ENCODE measurements around the gene CD209. TPM values are rescaled to one million over a fixed set of nuclear protein-coding genes. Genes with fewer than 3 reads are reported as not detected.

CD209 gene
- total RNA-seq, 1 experiment from 2014 or later, result not detected

GRCh38 chr19:7730286-7731217 is 16.8 kb downstream of the CD209 start:
- H3K27me3 Mint-ChIP-seq (ENCODE audit: insufficient read depth, unreplicated experiment), result peaks cover 28% of the 10 kb centered on the region
- no peak overlapping the region for H3K27ac Mint-ChIP-seq (ENCODE audit: unreplicated experiment)
- no peak overlapping the region for H3K4me3 Mint-ChIP-seq (ENCODE audit: unreplicated experiment)
- peaks cover 12% of the 10 kb centered on the region for H3K4me1 Mint-ChIP-seq (ENCODE audit: low read depth, unreplicated experiment)
- Histone ChIP-seq H3K27me3 (replicated peaks; ENCODE audit: control insufficient read depth, insufficient read depth, low read length) (no peaks in the 10 kb centered on the region), H3K4me3 (ENCODE audit: low read depth, low read length) (no peak overlapping the region), H3K4me1 (no peaks in the 10 kb centered on the region), H3K9me3 (no peaks in the 10 kb centered on the region), H3K36me3 (ENCODE audit: control insufficient read depth, insufficient read depth, low read length) (no peaks in the 10 kb centered on the region)
- POLR2A ChIA-PET, result no interaction called here
- CTCF ChIA-PET, result no interaction called here
- no TSS peak for BruUV-seq (replicated peaks)
- DNase-seq, result no peak
- H3K36me3 Mint-ChIP-seq (ENCODE audit: insufficient read depth, unreplicated experiment), result no peaks in the 10 kb centered on the region
- TF ChIP-seq, protein P1, sequence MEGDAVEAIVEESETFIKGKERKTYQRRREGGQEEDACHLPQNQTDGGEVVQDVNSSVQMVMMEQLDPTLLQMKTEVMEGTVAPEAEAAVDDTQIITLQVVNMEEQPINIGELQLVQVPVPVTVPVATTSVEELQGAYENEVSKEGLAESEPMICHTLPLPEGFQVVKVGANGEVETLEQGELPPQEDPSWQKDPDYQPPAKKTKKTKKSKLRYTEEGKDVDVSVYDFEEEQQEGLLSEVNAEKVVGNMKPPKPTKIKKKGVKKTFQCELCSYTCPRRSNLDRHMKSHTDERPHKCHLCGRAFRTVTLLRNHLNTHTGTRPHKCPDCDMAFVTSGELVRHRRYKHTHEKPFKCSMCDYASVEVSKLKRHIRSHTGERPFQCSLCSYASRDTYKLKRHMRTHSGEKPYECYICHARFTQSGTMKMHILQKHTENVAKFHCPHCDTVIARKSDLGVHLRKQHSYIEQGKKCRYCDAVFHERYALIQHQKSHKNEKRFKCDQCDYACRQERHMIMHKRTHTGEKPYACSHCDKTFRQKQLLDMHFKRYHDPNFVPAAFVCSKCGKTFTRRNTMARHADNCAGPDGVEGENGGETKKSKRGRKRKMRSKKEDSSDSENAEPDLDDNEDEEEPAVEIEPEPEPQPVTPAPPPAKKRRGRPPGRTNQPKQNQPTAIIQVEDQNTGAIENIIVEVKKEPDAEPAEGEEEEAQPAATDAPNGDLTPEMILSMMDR (IDR thresholded peaks at IDR 0.05; ENCODE audit: insufficient read depth in 1 of 2, low read depth in 1 of 2, low read length in 1 of 2, severe bottlenecking in 1 of 2, unreplicated experiment in 1 of 2), result no peak
- intact Hi-C loops (cut with micrococcal nuclease; ENCODE audit: unreplicated experiment), result no loop called here
- H3K9me3 Mint-ChIP-seq (ENCODE audit: unreplicated experiment), result peaks cover 9% of the 10 kb centered on the region

DNA sequence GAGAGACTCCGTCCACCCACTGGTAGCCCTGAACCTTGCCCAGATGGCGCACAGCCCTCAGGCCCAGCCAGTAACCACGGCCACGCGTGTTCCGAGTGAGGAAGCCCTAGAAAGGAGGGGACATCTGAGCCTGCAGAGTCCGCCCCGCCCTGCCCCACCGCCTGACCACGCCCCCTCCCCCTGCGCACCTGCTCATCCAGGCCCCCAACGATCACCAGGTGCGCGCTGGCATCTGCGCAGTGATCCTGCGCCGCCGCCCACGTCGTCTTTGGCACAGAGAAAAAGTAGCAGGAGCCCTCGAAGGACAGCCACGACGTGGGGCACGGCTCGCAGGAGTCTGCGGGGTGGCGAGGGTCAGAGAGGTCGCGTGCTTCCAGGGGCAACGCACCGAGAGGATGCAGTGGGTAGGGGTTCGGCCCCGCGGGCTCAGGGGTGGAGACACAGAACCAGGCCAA is 17.5 kb downstream of the CD209 start:
- no peak overlapping the region for H3K4me3 ChIP-seq (ENCODE audit: low read depth, low read length)
- H3K4me1 ChIP-seq, result no peaks in the 10 kb centered on the region
- no peaks in the 10 kb centered on the region for H3K36me3 ChIP-seq (ENCODE audit: control insufficient read depth, insufficient read depth, low read length)
- no TSS peak for BruUV-seq (replicated peaks)
- CTCF ChIA-PET, result no interaction called here
- H3K9me3 Mint-ChIP-seq (ENCODE audit: unreplicated experiment), result peaks cover 9% of the 10 kb centered on the region
- no peak overlapping the region for H3K4me3 Mint-ChIP-seq (ENCODE audit: unreplicated experiment)
- POLR2A ChIA-PET, result no interaction called here
- peaks cover 29% of the 10 kb centered on the region for H3K27me3 Mint-ChIP-seq (ENCODE audit: insufficient read depth, unreplicated experiment)
- no peaks in the 10 kb centered on the region for H3K27me3 ChIP-seq (replicated peaks; ENCODE audit: control insufficient read depth, insufficient read depth, low read length)
- peaks cover 12% of the 10 kb centered on the region for H3K4me1 Mint-ChIP-seq (ENCODE audit: low read depth, unreplicated experiment)
- intact Hi-C loops (cut with micrococcal nuclease; ENCODE audit: unreplicated experiment), result no loop called here
- no peaks in the 10 kb centered on the region for H3K36me3 Mint-ChIP-seq (ENCODE audit: insufficient read depth, unreplicated experiment)
- H3K9me3 ChIP-seq, result no peaks in the 10 kb centered on the region
- H3K27ac Mint-ChIP-seq (ENCODE audit: unreplicated experiment), result no peak overlapping the region
- no peak for DNase-seq
- TF ChIP-seq, protein P1 (IDR thresholded peaks at IDR 0.05; ENCODE audit: insufficient read depth in 1 of 2, low read depth in 1 of 2, low read length in 1 of 2, severe bottlenecking in 1 of 2, unreplicated experiment in 1 of 2), result no peak

DNA sequence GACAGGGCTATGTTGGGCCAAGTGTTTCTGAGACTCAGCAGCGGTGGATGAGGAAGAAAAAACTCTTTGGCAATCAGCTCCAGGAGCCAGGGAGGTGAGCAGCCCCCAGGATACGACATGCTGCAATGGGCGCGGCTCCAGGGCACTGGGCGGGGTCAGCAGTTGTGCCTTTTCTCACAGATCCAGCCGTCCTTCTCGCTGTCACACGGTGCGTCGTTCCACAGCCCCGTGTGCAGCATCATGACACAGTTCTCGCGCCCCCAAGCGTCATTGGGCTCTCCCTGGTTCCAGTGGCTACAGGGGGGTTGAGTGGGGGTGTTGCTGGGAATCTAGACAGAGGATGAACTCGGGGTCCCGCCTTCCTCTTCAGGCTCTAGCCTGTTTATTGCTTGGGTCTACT is 18.1 kb downstream of the CD209 start:
- Histone ChIP-seq H3K36me3 (ENCODE audit: control insufficient read depth, insufficient read depth, low read length) (no peaks in the 10 kb centered on the region), H3K27me3 (replicated peaks; ENCODE audit: control insufficient read depth, insufficient read depth, low read length) (no peaks in the 10 kb centered on the region), H3K4me3 (ENCODE audit: low read depth, low read length) (no peak overlapping the region), H3K9me3 (no peaks in the 10 kb centered on the region), H3K4me1 (no peaks in the 10 kb centered on the region)
- DNase-seq, result peak in 1 of 2 experiments; percentile 11
- ChIA-PET CTCF (no interaction called here), POLR2A (no interaction called here)
- peaks cover 8% of the 10 kb centered on the region for H3K4me1 Mint-ChIP-seq (ENCODE audit: low read depth, unreplicated experiment)
- TF ChIP-seq, protein P1 (IDR thresholded peaks at IDR 0.05; ENCODE audit: insufficient read depth in 1 of 2, low read depth in 1 of 2, low read length in 1 of 2, severe bottlenecking in 1 of 2, unreplicated experiment in 1 of 2), result no peak
- no TSS peak for BruUV-seq (replicated peaks)
- peaks cover 26% of the 10 kb centered on the region for H3K27me3 Mint-ChIP-seq (ENCODE audit: insufficient read depth, unreplicated experiment)
- no peak overlapping the region for H3K4me3 Mint-ChIP-seq (ENCODE audit: unreplicated experiment)
- no peak overlapping the region for H3K27ac Mint-ChIP-seq (ENCODE audit: unreplicated experiment)
- no peaks in the 10 kb centered on the region for H3K36me3 Mint-ChIP-seq (ENCODE audit: insufficient read depth, unreplicated experiment)
- H3K9me3 Mint-ChIP-seq (ENCODE audit: unreplicated experiment), result peaks cover 9% of the 10 kb centered on the region
- intact Hi-C loops (cut with micrococcal nuclease; ENCODE audit: unreplicated experiment), result no loop called here
